B cell (primary cell): ENCODE data around the gene FST. TPM values are rescaled to one million over a fixed set of nuclear protein-coding genes. Genes with fewer than 3 reads are reported as not detected.

ENCODE experiments used
- ATAC-seq: fragments of 200-7000 bp; cut with Tn5 transposase; one replicate; pipeline ENCODE4 v1.10.0; 2021; ENCODE audit warnings: low read depth, mild to moderate bottlenecking, moderate number of reproducible peaks, moderate library complexity
- CTCF ChIA-PET: fragments of 350-600 bp; sonication (Branson Sonifier 250); formaldehyde crosslinking; loops from one replicate; lab custom pipeline; 2021; ENCODE audit warnings: antibody characterized with exemption, inconsistent platforms; lab: Charles Lee
- POLR2A ChIA-PET: fragments of 350-600 bp; sonication (Branson Sonifier 250); formaldehyde crosslinking; loops from one replicate; lab custom pipeline; 2021; ENCODE audit warnings: antibody characterized with exemption; lab: Charles Lee
- DNase-seq: peaks from one replicate; pipeline ENCODE4 v3.0.0; 2013
- H2AFZ ChIP-seq: 2 replicates; pipeline ENCODE4 v1.6.1; 2012; ENCODE audit warnings: mild to moderate bottlenecking, low read depth, low read length; ENCODE audit not compliant: insufficient read depth, poor library complexity, severe bottlenecking
- H3K27ac ChIP-seq, 2 donors: 1 replicate in 1 of 2; 2 replicates in 1 of 2; pipeline ENCODE4 v1.5.1; 2012 to 2013; ENCODE audit warnings: low read length in 2 of 2, mild to moderate bottlenecking in 2 of 2, moderate library complexity in 1 of 2
- H3K27me3 ChIP-seq, 4 experiments: fragments of 200-600 bp in 1 of 4; sonication (generic) in 1 of 4; replicated peaks in 1 of 4; 1 replicate in 2 of 4; 2 replicates in 2 of 4; pipeline versions ENCODE4 v1.6.1 to v1.7.0; 2013 to 2016; ENCODE audit warnings: low read length in 3 of 4, mild to moderate bottlenecking in 2 of 4, mixed read lengths in 1 of 4, moderate library complexity in 1 of 4; ENCODE audit not compliant: insufficient read depth in 4 of 4, control insufficient read depth in 3 of 4; ENCODE audit errors: control extremely low read depth in 1 of 4
- H3K36me3 ChIP-seq, 2 experiments: replicated peaks in 1 of 2; 1 replicate in 1 of 2; 2 replicates in 1 of 2; pipeline versions ENCODE4 v1.6.1 to v1.7.1; 2013; ENCODE audit warnings: low read length in 1 of 2; ENCODE audit not compliant: insufficient read depth in 2 of 2, control insufficient read depth in 1 of 2; ENCODE audit errors: control extremely low read depth in 1 of 2, extremely low read depth in 1 of 2
- H3K4me1 ChIP-seq, 2 donors: fragments of 200-600 bp in 1 of 2; sonication (generic) in 1 of 2; 1 replicate in 1 of 2; 2 replicates in 1 of 2; pipeline versions ENCODE4 v1.5.1 to v1.6.1; 2013 to 2017; ENCODE audit warnings: low read length in 2 of 2; ENCODE audit not compliant: control insufficient read depth in 2 of 2, insufficient read depth in 2 of 2
- H3K4me2 ChIP-seq: replicated peaks from 2 replicates; pipeline ENCODE3; 2012; ENCODE audit warnings: mild to moderate bottlenecking, low read depth, low read length; ENCODE audit not compliant: poor library complexity, severe bottlenecking
- H3K4me3 ChIP-seq, 5 experiments: fragments of 200-600 bp in 1 of 5; sonication (generic) in 1 of 5; 1 replicate in 3 of 5; 2 replicates in 2 of 5; pipeline versions ENCODE4 v1.5.1 to v1.7.0; 2011 to 2016; ENCODE audit warnings: low read length in 4 of 5, mild to moderate bottlenecking in 4 of 5, low read depth in 2 of 5, control low read depth in 1 of 5, moderate library complexity in 1 of 5; ENCODE audit not compliant: insufficient read depth in 1 of 5; ENCODE audit errors: control extremely low read depth in 1 of 5, extremely low read depth in 1 of 5
- H3K79me2 ChIP-seq: fragments of 200-600 bp; sonication (generic); one replicate; pipeline ENCODE4 v1.6.0; 2016; ENCODE audit warnings: low read length; ENCODE audit not compliant: control insufficient read depth, insufficient read depth
- H3K9ac ChIP-seq: fragments of 200-600 bp; sonication (generic); 2 replicates; pipeline ENCODE4 v1.6.1; 2017; ENCODE audit warnings: mild to moderate bottlenecking, low read length, moderate library complexity
- H3K9me3 ChIP-seq, 3 donors: one replicate each; pipeline versions ENCODE4 v1.6.1 to v1.7.1; 2013; ENCODE audit warnings: low read length in 2 of 3; ENCODE audit not compliant: control insufficient read depth in 2 of 3, insufficient read depth in 1 of 3; ENCODE audit errors: control extremely low read depth in 1 of 3
- H4K20me1 ChIP-seq: 2 replicates; pipeline ENCODE4 v1.6.0; 2012; ENCODE audit warnings: mild to moderate bottlenecking, low read length; ENCODE audit not compliant: insufficient read depth, control insufficient read depth, poor library complexity, severe bottlenecking
- H3K27ac Mint-ChIP-seq: one replicate; pipeline ENCODE4 v1.8.0; 2021; ENCODE audit warnings: mixed read lengths
- H3K27me3 Mint-ChIP-seq: one replicate; pipeline ENCODE4 v1.8.0; 2021; ENCODE audit warnings: mixed read lengths
- H3K4me1 Mint-ChIP-seq: one replicate; pipeline ENCODE4 v1.8.0; 2021; ENCODE audit warnings: mixed read lengths
- H3K4me3 Mint-ChIP-seq: one replicate; pipeline ENCODE4 v1.8.0; 2021; ENCODE audit warnings: mixed read lengths
- H3K9me3 Mint-ChIP-seq: one replicate; pipeline ENCODE4 v1.8.0; 2022; ENCODE audit warnings: mixed read lengths; ENCODE audit not compliant: insufficient read depth
- EZH2 ChIP-seq: IDR thresholded peaks from 2 replicates; pipeline ENCODE4 v1.6.1; 2012; ENCODE audit warnings: borderline replicate concordance, low read depth, mild to moderate bottlenecking, moderate library complexity, low read length; ENCODE audit not compliant: insufficient read depth, poor library complexity, severe bottlenecking
- WGBS: methylation state at CpG from one replicate; pipeline ENCODE4 v1.1.5; 2013; ENCODE audit warnings: missing lambda C conversion rate; ENCODE audit not compliant: insufficient coverage; 5-methylcytosine and 5-hydroxymethylcytosine counted together
- intact Hi-C: fragments of 100-400 bp; cut with micrococcal nuclease; formaldehyde crosslinking; loops from one replicate; pipeline ENCODE4 v1.10.0; 2022
- polyA plus RNA-seq: library from polyadenylated mRNA; depleted of rRNA; stranded (reverse); fragments of >200 nt; gene quantifications from 2 replicates; pipeline ENCODE4 v1.2.3, GENCODE V29; 2012
- total RNA-seq, 2 donors: library from RNA; stranded (reverse); fragments of 120-200 nt in 1 of 2; gene quantifications; 1 replicate in 1 of 2; 2 replicates in 1 of 2; pipeline versions ENCODE4 v1.2.3 to v1.2.4, GENCODE V29; 2013 to 2022
- TF ChIP-seq, protein P1 (sequence below): fragments of 200-600 bp; IDR thresholded peaks from one replicate; pipeline ENCODE4 v1.8.0; 2022; ENCODE audit warnings: antibody characterized with exemption, mild to moderate bottlenecking

FST gene
- total and polyA plus RNA-seq, 2 donors (not counting 1 experiment from before 2014, with no cell fraction given), result not detected

DNA sequence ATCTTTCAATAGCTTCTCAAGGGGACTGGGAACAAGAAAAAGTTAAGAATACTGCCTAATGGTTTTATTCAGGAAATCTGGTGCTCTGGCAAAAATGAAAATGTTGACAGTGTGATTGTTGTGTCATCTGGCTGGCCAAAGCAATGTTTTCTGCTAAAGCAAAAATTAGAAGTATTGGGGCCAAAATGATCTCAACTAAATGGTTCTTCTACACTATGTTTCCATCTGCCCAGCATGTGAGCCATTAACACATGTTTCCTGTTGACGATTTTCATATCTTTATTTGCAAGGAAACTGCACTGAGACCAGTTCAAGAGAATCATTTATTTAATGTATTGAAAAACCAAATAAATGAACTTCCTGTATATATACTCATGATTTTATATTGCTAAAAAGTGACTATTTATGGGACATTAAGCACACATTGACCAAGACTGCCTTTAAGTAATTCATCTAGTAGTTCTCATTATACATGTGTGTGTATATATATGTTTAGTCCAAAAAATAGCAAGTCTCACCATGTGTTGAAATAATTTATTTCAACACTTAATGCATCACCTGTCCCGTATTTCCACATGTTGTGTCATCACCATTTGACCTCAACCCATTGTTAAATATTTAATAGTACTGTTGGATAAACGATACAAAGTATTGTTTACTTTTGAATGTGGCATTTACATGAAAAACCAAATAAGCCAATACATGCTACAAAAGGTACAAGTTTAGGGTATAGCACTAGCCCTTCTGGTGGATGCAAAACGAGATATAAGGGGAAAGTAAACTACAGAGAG lies 7.5 kb upstream of the FST start:
- Histone ChIP-seq H3K9me3 (no peaks in the 10 kb centered on the region), H3K27me3 (peaks cover 0 to 22% (median 3%) of the 10 kb centered on the region in 4 experiments), H3K79me2 (no peaks in the 10 kb centered on the region), H4K20me1 (no peaks in the 10 kb centered on the region), H3K4me1 (no peaks in the 10 kb centered on the region), H3K4me2 (no peak overlapping the region), H3K4me3 (no peak overlapping the region), H3K9ac (no peak overlapping the region), H3K27ac (no peak overlapping the region), H3K36me3 (no peaks in the 10 kb centered on the region), H2AFZ (no peak overlapping the region)
- TF ChIP-seq, protein P1, sequence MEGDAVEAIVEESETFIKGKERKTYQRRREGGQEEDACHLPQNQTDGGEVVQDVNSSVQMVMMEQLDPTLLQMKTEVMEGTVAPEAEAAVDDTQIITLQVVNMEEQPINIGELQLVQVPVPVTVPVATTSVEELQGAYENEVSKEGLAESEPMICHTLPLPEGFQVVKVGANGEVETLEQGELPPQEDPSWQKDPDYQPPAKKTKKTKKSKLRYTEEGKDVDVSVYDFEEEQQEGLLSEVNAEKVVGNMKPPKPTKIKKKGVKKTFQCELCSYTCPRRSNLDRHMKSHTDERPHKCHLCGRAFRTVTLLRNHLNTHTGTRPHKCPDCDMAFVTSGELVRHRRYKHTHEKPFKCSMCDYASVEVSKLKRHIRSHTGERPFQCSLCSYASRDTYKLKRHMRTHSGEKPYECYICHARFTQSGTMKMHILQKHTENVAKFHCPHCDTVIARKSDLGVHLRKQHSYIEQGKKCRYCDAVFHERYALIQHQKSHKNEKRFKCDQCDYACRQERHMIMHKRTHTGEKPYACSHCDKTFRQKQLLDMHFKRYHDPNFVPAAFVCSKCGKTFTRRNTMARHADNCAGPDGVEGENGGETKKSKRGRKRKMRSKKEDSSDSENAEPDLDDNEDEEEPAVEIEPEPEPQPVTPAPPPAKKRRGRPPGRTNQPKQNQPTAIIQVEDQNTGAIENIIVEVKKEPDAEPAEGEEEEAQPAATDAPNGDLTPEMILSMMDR, result no peak
- TF ChIP-seq EZH2, result no peak
- ChIA-PET CTCF (interaction anchor here (1.0 kb wide), 1 partner anchor 8 kb away, joined by 3 read pairs; no protein-coding TSS in a partner anchor), POLR2A (no interaction called here)
- Mint-ChIP-seq H3K27me3 (peaks cover 56% of the 10 kb centered on the region), H3K4me3 (no peak overlapping the region), H3K4me1 (no peaks in the 10 kb centered on the region), H3K9me3 (no peaks in the 10 kb centered on the region), H3K27ac (no peak overlapping the region)
- no CpG with 5 or more reads among the region's 4 CpGs for WGBS
- DNase-seq (no peak), ATAC-seq (no peak)
- intact Hi-C loops, result no loop called here

- H2AFZ ChIP-seq, result no peak overlapping the region
- no peak overlapping the region for H3K9ac ChIP-seq
- H3K9me3 ChIP-seq, result no peaks in the 10 kb centered on the region
- H3K4me1 ChIP-seq, result peaks cover 3% of the 10 kb centered on the region in 2 donors
- Mint-ChIP-seq H3K27me3 (peaks cover 59% of the 10 kb centered on the region), H3K9me3 (no peaks in the 10 kb centered on the region), H3K4me3 (no peak overlapping the region), H3K27ac (no peak overlapping the region), H3K4me1 (peaks cover 3% of the 10 kb centered on the region)
- H3K36me3 ChIP-seq, result no peaks in the 10 kb centered on the region
- no peak for ATAC-seq
- peaks cover 0 to 25% (median 8%) of the 10 kb centered on the region in 4 experiments for H3K27me3 ChIP-seq
- no peak overlapping the region for H3K4me3 ChIP-seq
- H4K20me1 ChIP-seq, result no peaks in the 10 kb centered on the region
- no peak for DNase-seq
- no peak for TF ChIP-seq EZH2
- TF ChIP-seq, protein P1, result no peak
- no peak overlapping the region for H3K4me2 ChIP-seq
- intact Hi-C loops, result no loop called here
- no peaks in the 10 kb centered on the region for H3K79me2 ChIP-seq
- CTCF ChIA-PET, result no interaction called here
- POLR2A ChIA-PET, result no interaction called here
- H3K27ac ChIP-seq, result no peak overlapping the region
Measured at GRCh38 chr5:53473633-53474032, 6.8 kb upstream of the FST start.
